Testis (tissue), 2 donors: ENCODE data around the gene ARRB2.

Source experiments
- POLR2A ChIP-seq: fragments of 450-650 bp; IDR thresholded peaks from one replicate; pipeline ENCODE4 v1.6.1; 2017; ENCODE audit warnings: antibody characterized with exemption, mild to moderate bottlenecking, moderate library complexity
- TF ChIP-seq, protein P1 (sequence below), 3 experiments: fragments of 450-650 bp in 2 of 3; fragments of 200-600 bp in 1 of 3; sonication (generic) in 1 of 3; IDR thresholded peaks; one replicate each; pipeline ENCODE4 v1.5.1; 2016 to 2019; ENCODE audit warnings: antibody characterized with exemption in 3 of 3, mild to moderate bottlenecking in 2 of 3, moderate library complexity in 1 of 3

- TF ChIP-seq, protein P1, sequence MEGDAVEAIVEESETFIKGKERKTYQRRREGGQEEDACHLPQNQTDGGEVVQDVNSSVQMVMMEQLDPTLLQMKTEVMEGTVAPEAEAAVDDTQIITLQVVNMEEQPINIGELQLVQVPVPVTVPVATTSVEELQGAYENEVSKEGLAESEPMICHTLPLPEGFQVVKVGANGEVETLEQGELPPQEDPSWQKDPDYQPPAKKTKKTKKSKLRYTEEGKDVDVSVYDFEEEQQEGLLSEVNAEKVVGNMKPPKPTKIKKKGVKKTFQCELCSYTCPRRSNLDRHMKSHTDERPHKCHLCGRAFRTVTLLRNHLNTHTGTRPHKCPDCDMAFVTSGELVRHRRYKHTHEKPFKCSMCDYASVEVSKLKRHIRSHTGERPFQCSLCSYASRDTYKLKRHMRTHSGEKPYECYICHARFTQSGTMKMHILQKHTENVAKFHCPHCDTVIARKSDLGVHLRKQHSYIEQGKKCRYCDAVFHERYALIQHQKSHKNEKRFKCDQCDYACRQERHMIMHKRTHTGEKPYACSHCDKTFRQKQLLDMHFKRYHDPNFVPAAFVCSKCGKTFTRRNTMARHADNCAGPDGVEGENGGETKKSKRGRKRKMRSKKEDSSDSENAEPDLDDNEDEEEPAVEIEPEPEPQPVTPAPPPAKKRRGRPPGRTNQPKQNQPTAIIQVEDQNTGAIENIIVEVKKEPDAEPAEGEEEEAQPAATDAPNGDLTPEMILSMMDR (IDR thresholded peaks at IDR 0.05) = no peak
- no peak for TF ChIP-seq POLR2A
Observed at GRCh38 chr17:4716081-4716480, 5.6 kb downstream of the ARRB2 start.
